Endothelial cell of umbilical vein (primary cell): ENCODE results near the gene SASH3. TPM values are rescaled to one million over a fixed set of nuclear protein-coding genes. Genes with fewer than 3 reads are reported as not detected.

Experiments
- BruUV-seq: library from RNA; stranded (reverse); fragments of 400-500 nt; replicated peaks from 2 replicates; lab custom pipeline; 2021; lab: Mats Ljungman, UMichigan
- CTCF ChIA-PET: fragments of 300-600, 350-600 bp; sonication (Branson Sonifier 250); formaldehyde crosslinking; loops from one replicate; lab custom pipeline; 2021; ENCODE audit warnings: antibody characterized with exemption, inconsistent platforms; lab: Charles Lee
- POLR2A ChIA-PET: fragments of 300-600, 350-600 bp; sonication (Branson Sonifier 250); formaldehyde crosslinking; loops from one replicate; lab custom pipeline; 2021; ENCODE audit warnings: antibody characterized with exemption, inconsistent platforms; lab: Charles Lee
- DNase-seq: peaks from one replicate; pipeline ENCODE4 v3.0.0-alpha.2; 2011; ENCODE audit warnings: low read depth, low spot score
- FAIRE-seq: peaks from 2 replicates; lab custom pipeline; 2011; peaks lifted over from hg19 to GRCh38; lab: Jason Lieb, UNC
- H2AFZ ChIP-seq: 2 replicates; pipeline ENCODE4 v1.6.0; 2012; ENCODE audit warnings: low read depth, low read length, control low read depth, inconsistent platforms
- H3K27ac ChIP-seq: 2 replicates; pipeline ENCODE4 v1.5.1; 2011; ENCODE audit warnings: low read depth, mild to moderate bottlenecking, control low read depth, low read length, moderate library complexity; ENCODE audit not compliant: insufficient read depth
- H3K27me3 ChIP-seq, 2 experiments: 2 replicates each; pipeline versions ENCODE4 v1.6.0 to v1.6.1; 2011; ENCODE audit warnings: low read length in 2 of 2, mixed read lengths in 1 of 2; ENCODE audit not compliant: control insufficient read depth in 2 of 2, insufficient read depth in 2 of 2
- H3K36me3 ChIP-seq, 2 experiments: 2 replicates in 1 of 2; 3 replicates in 1 of 2; pipeline ENCODE4 v1.5.1; 2011; ENCODE audit warnings: low read length in 2 of 2, mild to moderate bottlenecking in 1 of 2, moderate library complexity in 1 of 2; ENCODE audit not compliant: control insufficient read depth in 2 of 2, insufficient read depth in 2 of 2; ENCODE audit errors: extremely low read depth in 1 of 2
- H3K4me1 ChIP-seq: 3 replicates; pipeline ENCODE4 v1.5.1; 2011; ENCODE audit warnings: mild to moderate bottlenecking, low read length; ENCODE audit not compliant: control insufficient read depth, insufficient read depth; ENCODE audit errors: extremely low read depth
- H3K4me2 ChIP-seq: 2 replicates; pipeline ENCODE4 v1.6.1; 2011; ENCODE audit warnings: low read length, control low read depth, mixed read lengths; ENCODE audit not compliant: insufficient read depth
- H3K4me3 ChIP-seq, 3 experiments: fragments of 200-600 bp in 1 of 3; sonication (generic), shearing (Covaris generic) in 1 of 3; replicated peaks in 1 of 3; 2 replicates each; pipeline ENCODE4 v1.5.1; 2011 to 2016; ENCODE audit warnings: control low read depth in 3 of 3, low read length in 3 of 3, mild to moderate bottlenecking in 2 of 3, inconsistent platforms in 1 of 3, low read depth in 1 of 3, moderate library complexity in 1 of 3; ENCODE audit not compliant: insufficient read depth in 1 of 3
- H3K79me2 ChIP-seq: 2 replicates; pipeline ENCODE4 v1.6.0; 2012; ENCODE audit warnings: low read length, inconsistent platforms; ENCODE audit not compliant: control insufficient read depth, insufficient read depth
- H3K9ac ChIP-seq: replicated peaks from 2 replicates; pipeline ENCODE3; 2011; ENCODE audit warnings: low read length, control low read depth; ENCODE audit not compliant: insufficient read depth; ENCODE audit errors: extremely low read depth
- H3K9me1 ChIP-seq: replicated peaks from 3 replicates; pipeline ENCODE4 v1.6.0; 2011; ENCODE audit warnings: mild to moderate bottlenecking, low read length; ENCODE audit not compliant: control insufficient read depth, insufficient read depth; ENCODE audit errors: extremely low read depth
- H3K9me3 ChIP-seq: replicated peaks from 2 replicates; pipeline ENCODE4 v1.5.1; 2012; ENCODE audit warnings: low read length, inconsistent platforms; ENCODE audit not compliant: control insufficient read depth, insufficient read depth
- H4K20me1 ChIP-seq: replicated peaks from 2 replicates; pipeline ENCODE3; 2011; ENCODE audit warnings: mild to moderate bottlenecking, low read length; ENCODE audit not compliant: control insufficient read depth, insufficient read depth; ENCODE audit errors: extremely low read depth
- EZH2 ChIP-seq: IDR thresholded peaks from 2 replicates; pipeline ENCODE4 v1.6.1; 2012; ENCODE audit warnings: borderline replicate concordance, low read depth, mild to moderate bottlenecking, moderate library complexity, low read length, inconsistent platforms; ENCODE audit not compliant: severe bottlenecking
- FOS ChIP-seq: IDR thresholded peaks from 2 replicates; pipeline ENCODE4 v1.6.1; 2011; ENCODE audit warnings: mild to moderate bottlenecking, low read length, moderate library complexity, borderline replicate concordance; ENCODE audit not compliant: insufficient read depth
- GATA2 ChIP-seq: IDR thresholded peaks from 2 replicates; pipeline ENCODE4 v1.7.0; 2011; ENCODE audit warnings: low read depth, mild to moderate bottlenecking, moderate library complexity, mixed read lengths, low read length; ENCODE audit not compliant: insufficient read length, insufficient read depth
- JUN ChIP-seq: IDR thresholded peaks from 2 replicates; pipeline ENCODE4 v1.6.1; 2011; ENCODE audit warnings: borderline replicate concordance, low read depth; ENCODE audit not compliant: insufficient read length, insufficient read depth
- MYC ChIP-seq: IDR thresholded peaks from one replicate; pipeline ENCODE4 v1.6.1; 2011; ENCODE audit warnings: mild to moderate bottlenecking, low read depth, low read length
- POLR2A ChIP-seq: IDR thresholded peaks from 2 replicates; pipeline ENCODE4 v1.6.1; 2012; ENCODE audit warnings: low read depth, mild to moderate bottlenecking, control low read depth, low read length
- POLR2AphosphoS5 ChIP-seq: IDR thresholded peaks from 2 replicates; pipeline ENCODE4 v1.6.1; 2012; ENCODE audit warnings: low read depth, mild to moderate bottlenecking, control low read depth, low read length, moderate library complexity; ENCODE audit not compliant: insufficient read depth
- dilution Hi-C: fragments of 300-500 bp; cut with MboI; formaldehyde crosslinking; loops from one replicate; pipeline ENCODE4 v1.15.0; 2019; ENCODE audit warnings: low sequenced_read_pairs; ENCODE audit not compliant: extremely low pct_ligation_motif_present
- intact Hi-C: fragments of 100-400 bp; cut with micrococcal nuclease; formaldehyde crosslinking; loops from one replicate; pipeline ENCODE4 v1.10.0; 2022
- polyA plus RNA-seq, 4 experiments: library from polyadenylated mRNA; depleted of rRNA in 3 of 4; stranded (reverse) in 3 of 4; unstranded in 1 of 4; fragments of >200 nt; gene quantifications; 2 replicates each; pipeline versions ENCODE4 v1.2.1 to v1.2.3, GENCODE V29; 2011 to 2012; ENCODE audit warnings: missing spikeins in 1 of 4
- total RNA-seq: library from RNA; stranded (reverse); gene quantifications from 2 replicates; pipeline ENCODE4 v1.2.3, GENCODE V29; 2021
- TF ChIP-seq, protein P1 (sequence below), 2 donors: IDR thresholded peaks; 1 replicate in 1 of 2; 2 replicates in 1 of 2; pipeline ENCODE4 v1.5.1; 2011; ENCODE audit warnings: low read length in 2 of 2, mild to moderate bottlenecking in 2 of 2, moderate library complexity in 2 of 2, control low read depth in 1 of 2, inconsistent platforms in 1 of 2, low read depth in 1 of 2; ENCODE audit not compliant: insufficient read depth in 1 of 2; ENCODE audit errors: extremely low read depth in 1 of 2
- TF ChIP-seq, protein P2 (sequence below): IDR thresholded peaks from 2 replicates; pipeline ENCODE4 v1.6.1; 2011; ENCODE audit not compliant: insufficient read depth, insufficient read length

The SASH3 gene
- total and polyA plus RNA-seq, 2 donors (not counting 3 experiments of a cell fraction or from before 2014, with no cell fraction given), result not detected

DNA sequence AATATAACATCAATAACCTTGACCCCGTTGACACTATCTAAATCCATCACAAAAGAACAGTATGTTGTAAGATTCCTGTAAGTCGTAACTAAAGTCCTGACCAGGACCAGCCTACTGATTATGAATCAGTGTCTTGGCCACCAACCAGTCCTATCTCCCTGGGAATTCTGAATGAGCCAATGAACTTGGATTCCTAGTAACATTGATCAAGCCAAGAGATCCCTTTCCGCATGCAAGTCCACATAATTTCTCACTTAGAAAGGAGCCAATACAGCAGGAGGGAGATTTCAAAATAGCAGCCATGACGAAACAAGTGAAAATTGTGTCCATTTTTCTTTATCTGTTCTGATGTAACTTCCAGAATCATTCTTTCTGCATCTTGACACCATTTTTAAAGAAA is 31.4 kb upstream of the SASH3 start:
- no peaks in the 10 kb centered on the region for H4K20me1 ChIP-seq
- H3K9me3 ChIP-seq, result no peaks in the 10 kb centered on the region
- CTCF ChIA-PET, result no interaction called here
- POLR2A ChIA-PET, result no interaction called here
- no peak overlapping the region for H3K9ac ChIP-seq
- no peak for DNase-seq
- H3K27me3 ChIP-seq, result no peaks in the 10 kb centered on the region
- TF ChIP-seq GATA2, result no peak
- TF ChIP-seq MYC, result no peak
- TF ChIP-seq POLR2AphosphoS5, result no peak
- TF ChIP-seq, protein P1, sequence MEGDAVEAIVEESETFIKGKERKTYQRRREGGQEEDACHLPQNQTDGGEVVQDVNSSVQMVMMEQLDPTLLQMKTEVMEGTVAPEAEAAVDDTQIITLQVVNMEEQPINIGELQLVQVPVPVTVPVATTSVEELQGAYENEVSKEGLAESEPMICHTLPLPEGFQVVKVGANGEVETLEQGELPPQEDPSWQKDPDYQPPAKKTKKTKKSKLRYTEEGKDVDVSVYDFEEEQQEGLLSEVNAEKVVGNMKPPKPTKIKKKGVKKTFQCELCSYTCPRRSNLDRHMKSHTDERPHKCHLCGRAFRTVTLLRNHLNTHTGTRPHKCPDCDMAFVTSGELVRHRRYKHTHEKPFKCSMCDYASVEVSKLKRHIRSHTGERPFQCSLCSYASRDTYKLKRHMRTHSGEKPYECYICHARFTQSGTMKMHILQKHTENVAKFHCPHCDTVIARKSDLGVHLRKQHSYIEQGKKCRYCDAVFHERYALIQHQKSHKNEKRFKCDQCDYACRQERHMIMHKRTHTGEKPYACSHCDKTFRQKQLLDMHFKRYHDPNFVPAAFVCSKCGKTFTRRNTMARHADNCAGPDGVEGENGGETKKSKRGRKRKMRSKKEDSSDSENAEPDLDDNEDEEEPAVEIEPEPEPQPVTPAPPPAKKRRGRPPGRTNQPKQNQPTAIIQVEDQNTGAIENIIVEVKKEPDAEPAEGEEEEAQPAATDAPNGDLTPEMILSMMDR (IDR thresholded peaks at IDR 0.05; ENCODE audit: extremely low read depth in 1 of 2, insufficient read depth in 1 of 2, low read depth in 1 of 2, low read length in 2 of 2), result no peak
- BruUV-seq, result no TSS peak
- no peaks in the 10 kb centered on the region for H3K36me3 ChIP-seq
- no peaks in the 10 kb centered on the region for H3K9me1 ChIP-seq
- H3K79me2 ChIP-seq, result no peaks in the 10 kb centered on the region
- no peaks in the 10 kb centered on the region for H3K4me1 ChIP-seq
- no peak overlapping the region for H3K4me2 ChIP-seq
- H3K27ac ChIP-seq, result no peak overlapping the region
- no peak overlapping the region for H3K4me3 ChIP-seq
- peak; percentile 8 for FAIRE-seq
- dilution Hi-C loops, result no loop called here
- intact Hi-C loops, result no loop called here
- no peak overlapping the region for H2AFZ ChIP-seq

DNA sequence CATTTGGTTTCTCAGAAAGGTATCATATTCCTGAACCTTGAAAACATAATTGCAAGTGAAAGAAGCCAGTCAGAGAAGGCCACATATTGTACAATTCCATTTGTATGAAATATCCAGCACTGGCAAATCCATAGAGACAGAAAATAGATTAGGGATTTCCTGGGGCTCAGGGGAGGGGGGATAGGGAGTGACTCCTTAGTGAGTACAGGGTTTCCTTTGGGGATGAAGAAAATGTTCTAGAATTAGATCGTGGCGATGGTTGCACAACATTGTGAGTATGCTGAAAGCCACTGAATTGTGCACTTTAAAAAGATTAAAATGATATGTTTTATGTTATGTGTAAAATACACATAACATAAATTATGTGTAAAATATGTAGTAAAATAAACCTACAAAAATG is 30.7 kb upstream of the SASH3 start:
- no peaks in the 10 kb centered on the region for H3K27me3 ChIP-seq
- H4K20me1 ChIP-seq, result no peaks in the 10 kb centered on the region
- FAIRE-seq, result no peak
- no TSS peak for BruUV-seq
- H3K4me3 ChIP-seq, result no peak overlapping the region
- ChIA-PET CTCF (no interaction called here), POLR2A (no interaction called here)
- no peak overlapping the region for H3K9ac ChIP-seq
- no peak overlapping the region for H3K27ac ChIP-seq
- no peak overlapping the region for H2AFZ ChIP-seq
- no peaks in the 10 kb centered on the region for H3K79me2 ChIP-seq
- H3K4me1 ChIP-seq, result no peaks in the 10 kb centered on the region
- H3K4me2 ChIP-seq, result no peak overlapping the region
- TF ChIP-seq GATA2 (no peak), JUN (no peak), POLR2AphosphoS5 (no peak), FOS (no peak), EZH2 (no peak), POLR2A (no peak), MYC (no peak)
- TF ChIP-seq, protein P2, sequence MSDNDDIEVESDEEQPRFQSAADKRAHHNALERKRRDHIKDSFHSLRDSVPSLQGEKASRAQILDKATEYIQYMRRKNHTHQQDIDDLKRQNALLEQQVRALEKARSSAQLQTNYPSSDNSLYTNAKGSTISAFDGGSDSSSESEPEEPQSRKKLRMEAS, result no peak
- TF ChIP-seq, protein P1 (IDR thresholded peaks at IDR 0.05; ENCODE audit: extremely low read depth in 1 of 2, insufficient read depth in 1 of 2, low read depth in 1 of 2, low read length in 2 of 2), result no peak
- intact Hi-C loops, result no loop called here
- H3K36me3 ChIP-seq, result no peaks in the 10 kb centered on the region
- dilution Hi-C loops, result no loop called here
- H3K9me1 ChIP-seq, result no peaks in the 10 kb centered on the region
- no peaks in the 10 kb centered on the region for H3K9me3 ChIP-seq
- DNase-seq, result no peak
